HG03108 (cell line): ENCODE measurements around the gene KCNIP4.

ENCODE experiments used
- ATAC-seq: cut with Tn5 transposase; IDR thresholded peaks from one replicate; pipeline ENCODE4 v1.9.1; 2021; ENCODE audit warnings: moderate library complexity; ENCODE audit not compliant: unreplicated experiment

Gene KCNIP4

DNA sequence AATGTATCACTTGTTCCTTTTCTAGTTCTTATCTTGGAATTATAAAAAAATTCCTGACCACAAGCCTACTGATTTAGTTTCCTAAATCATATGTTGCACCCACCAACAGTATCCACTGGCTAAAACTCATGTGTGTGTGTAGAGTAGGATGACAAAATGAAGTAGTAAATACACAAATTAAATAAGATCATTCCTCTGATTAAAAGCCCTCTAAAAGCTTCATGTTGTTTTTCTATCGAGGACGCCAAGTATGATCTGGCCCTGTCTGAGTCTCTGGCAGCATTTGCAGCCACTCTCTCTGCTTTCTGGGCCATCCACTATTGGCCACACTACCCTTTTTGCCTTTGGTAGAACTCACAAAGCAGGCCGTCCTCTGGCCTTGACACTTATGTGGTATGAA is 1064.9 kb downstream of the KCNIP4 start:
- ATAC-seq = no peak

DNA sequence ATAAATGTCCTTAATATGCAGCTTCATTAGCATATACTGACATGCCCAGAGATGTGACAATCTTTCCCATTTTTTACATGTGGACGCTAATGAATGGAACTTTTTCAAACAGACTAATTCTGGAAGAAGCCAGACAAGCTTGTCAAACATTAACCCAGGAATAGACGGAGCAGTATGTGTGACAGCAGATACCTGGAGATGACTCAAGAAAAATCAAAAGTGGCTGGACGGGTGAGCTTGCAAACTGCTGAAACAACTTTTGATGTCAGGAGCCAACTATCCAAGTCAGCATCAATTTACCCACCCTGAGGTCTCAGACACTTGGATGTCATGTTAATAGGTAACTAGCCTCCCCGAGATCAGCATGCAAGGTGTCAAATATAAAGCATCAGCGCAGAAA is 1065.3 kb downstream of the KCNIP4 start:
- ATAC-seq = no peak

DNA sequence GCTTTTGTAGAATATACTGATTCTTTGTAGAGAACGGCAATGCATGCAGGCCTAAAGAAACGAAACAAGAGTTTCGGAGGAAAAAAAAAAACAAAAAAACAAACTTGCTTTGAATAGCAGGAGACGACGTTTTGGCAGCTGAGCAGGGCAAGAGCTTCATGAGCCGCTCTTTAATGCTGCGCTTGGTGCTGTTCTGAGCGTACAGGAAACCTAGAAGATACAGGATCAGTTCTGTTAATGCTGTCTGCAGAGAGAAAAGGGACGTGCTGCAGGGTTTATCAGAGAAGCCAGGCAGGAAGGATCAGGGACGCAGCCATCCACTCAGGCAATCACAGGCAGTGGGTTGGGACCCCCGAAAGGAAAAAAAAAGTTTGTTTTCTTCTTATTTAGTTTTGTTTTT is 1066.1 kb downstream of the KCNIP4 start:
- no peak for ATAC-seq

- ATAC-seq = no peak
Observed at GRCh38 chr4:20881658-20882057, 1066.9 kb downstream of the KCNIP4 start.

DNA sequence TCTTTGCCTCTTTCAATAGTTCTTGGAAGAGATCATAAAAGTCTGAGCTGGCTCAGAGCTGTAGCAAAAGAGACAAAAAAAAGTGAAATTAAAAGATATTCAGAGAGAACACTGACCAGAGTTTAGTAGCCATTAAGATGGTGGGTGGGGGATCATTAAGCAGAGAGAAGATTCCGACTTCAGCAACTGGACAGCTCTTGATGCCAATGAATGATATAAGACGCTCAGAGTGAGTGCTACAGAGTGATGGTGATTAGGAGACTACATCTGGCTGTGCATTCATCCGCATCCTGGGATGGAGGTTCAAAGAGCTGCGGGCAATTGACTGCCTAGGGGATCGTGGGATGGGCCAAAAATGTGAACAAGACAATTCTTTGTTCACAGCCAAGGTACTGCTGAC is 1069.8 kb downstream of the KCNIP4 start:
- ATAC-seq = no peak

DNA sequence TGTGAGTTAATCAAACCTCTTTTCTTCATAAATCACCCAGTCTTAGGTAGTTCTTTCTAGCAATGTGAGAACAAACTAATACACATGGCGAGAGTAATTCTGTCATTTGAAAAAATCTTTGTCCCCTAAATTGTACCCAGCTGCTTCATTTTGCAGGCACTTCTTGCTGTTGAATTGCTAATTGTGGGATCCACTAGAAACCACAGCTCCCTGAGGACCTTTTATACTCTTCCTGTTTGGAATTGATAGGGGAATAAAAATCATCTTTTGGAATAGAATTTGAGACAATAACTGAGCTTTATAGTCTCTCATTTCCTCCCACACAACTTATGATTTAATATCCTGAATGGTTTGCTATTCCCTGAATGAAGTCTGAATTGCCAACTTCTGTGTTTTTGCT is 1078.1 kb downstream of the KCNIP4 start:
- ATAC-seq = no peak

- no peak for ATAC-seq
Observed at GRCh38 chr4:20868108-20868507, 1080.5 kb downstream of the KCNIP4 start.

- ATAC-seq = no peak
Observed at GRCh38 chr4:20860878-20861277, 1087.7 kb downstream of the KCNIP4 start.

- ATAC-seq = no peak
Observed at GRCh38 chr4:20859097-20859781, 1089.3 kb downstream of the KCNIP4 start.

DNA sequence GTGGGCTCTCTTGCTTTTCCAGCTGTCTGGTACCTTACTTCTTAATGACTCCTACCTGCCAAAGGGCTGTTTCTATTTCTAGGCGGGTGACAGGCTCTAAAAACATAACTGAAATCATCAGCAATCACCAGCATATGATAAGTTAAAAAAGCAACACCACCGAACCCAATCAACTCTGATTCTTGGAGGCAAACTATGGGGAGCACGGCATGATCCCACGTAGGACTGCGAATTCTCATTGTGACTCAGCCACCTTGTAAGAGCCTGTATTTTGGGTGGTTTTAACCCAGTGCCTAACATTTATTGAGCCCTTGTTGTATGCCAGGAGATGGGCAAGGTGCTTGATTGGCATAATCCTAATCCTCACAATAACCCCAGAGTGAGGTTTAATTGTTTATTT is 1091.5 kb downstream of the KCNIP4 start:
- no peak for ATAC-seq

- ATAC-seq = no peak
Observed at GRCh38 chr4:20847124-20847747, 1101.3 kb downstream of the KCNIP4 start.

DNA sequence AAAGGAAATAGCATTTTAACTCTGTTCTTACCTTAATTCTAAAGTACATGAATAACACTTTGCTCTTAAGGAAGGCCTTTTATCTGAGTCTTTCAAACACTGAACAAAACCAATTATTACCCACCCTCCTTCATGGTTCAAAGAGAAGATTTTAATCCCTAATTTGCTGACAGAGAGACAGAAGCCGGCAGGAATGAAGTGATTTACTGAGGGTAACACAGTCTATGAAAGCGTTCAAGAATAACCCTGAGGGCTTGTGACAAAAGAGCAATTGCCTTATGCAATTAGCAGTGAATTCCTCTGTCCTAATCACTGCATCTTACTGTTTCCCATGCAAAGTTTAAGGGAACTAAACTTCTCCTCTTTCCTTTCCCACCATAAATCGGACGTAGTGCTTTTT is 1104.3 kb downstream of the KCNIP4 start:
- no peak for ATAC-seq

GRCh38 chr4:20840648-20841190 is 1107.9 kb downstream of the KCNIP4 start:
- ATAC-seq = no peak

DNA sequence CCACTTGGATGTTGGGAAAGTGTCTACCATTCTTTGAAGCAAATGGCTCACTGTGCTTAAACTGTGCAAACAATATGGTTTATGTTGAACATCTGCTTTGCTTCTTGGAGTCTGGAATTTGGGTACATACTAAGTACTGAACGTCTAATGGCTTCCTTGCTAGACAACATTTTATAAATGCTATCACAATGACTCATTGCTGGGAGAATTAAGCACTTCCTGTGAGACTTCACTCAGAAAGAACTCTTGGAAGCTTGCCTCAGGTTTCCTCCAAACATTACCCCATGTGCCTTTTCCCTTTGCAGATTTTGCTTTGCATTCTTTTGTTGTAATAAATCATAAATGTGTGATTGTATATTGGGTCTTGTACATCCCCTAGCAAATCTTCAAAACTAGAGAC is 1108.6 kb downstream of the KCNIP4 start:
- no peak for ATAC-seq

GRCh38 chr4:20838476-20838875 is 1110.1 kb downstream of the KCNIP4 start:
- ATAC-seq = no peak

DNA sequence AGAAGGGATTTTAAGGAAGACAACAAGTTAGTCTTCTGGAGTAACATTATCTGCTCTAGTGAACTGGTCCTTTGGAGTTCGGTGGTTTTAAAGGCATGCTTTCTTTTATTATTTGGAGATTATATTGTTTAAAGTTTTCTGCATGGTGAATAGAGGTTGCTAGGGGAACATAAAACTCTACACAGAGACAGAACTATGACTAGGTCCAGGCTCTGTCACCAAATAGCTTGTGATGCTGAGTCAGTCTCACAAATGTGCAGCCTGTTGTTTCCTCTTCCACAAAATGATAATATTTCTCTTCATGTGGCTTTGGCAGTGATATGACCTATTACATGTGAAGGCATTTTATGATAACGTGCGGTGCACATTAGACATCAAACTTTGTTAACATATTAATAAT is 1115.7 kb downstream of the KCNIP4 start:
- no peak for ATAC-seq

GRCh38 chr4:20831746-20832145 is 1116.8 kb downstream of the KCNIP4 start:
- ATAC-seq = no peak

- no peak for ATAC-seq
Observed at GRCh38 chr4:20829617-20830357, 1118.8 kb downstream of the KCNIP4 start.

DNA sequence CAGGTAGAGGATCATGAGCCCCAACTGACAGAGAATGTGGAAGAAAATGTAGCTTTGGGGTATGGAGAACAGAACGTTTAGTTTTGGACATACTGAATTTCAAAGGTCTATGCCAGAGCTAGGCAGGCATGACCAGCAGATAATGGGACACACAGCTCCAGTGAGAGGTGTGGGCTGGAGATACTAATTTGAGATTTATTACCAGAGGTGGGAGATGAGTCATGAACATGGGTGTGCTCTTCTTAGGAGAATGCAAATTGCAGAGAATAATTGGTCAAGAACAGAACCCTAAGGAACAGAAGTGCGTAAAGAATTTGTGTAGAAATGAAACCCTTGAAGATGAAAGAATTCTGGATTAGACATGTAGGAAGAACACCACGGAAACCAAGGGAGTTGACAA is 1123.1 kb downstream of the KCNIP4 start:
- ATAC-seq = no peak

GRCh38 chr4:20816287-20816686 is 1132.3 kb downstream of the KCNIP4 start:
- ATAC-seq = no peak

DNA sequence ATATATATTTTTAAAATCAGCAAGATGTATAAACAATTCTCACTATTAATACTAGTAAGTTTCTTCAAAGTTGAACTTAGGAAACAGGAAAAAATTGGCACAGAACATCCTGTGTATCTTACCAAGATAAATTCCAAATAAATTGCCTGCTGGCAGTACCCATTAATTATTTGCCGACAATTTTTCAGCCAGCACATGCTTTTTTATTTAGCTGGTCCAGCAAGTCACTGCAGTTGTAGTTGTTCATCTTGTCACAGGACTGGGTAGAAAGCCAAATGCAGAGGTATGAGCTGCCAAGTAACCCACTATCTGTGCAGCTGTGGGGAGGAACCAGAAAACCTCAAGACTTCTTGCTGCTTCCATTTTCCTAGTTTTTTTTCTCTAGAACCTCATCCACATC is 1134.9 kb downstream of the KCNIP4 start:
- no peak for ATAC-seq

- no peak for ATAC-seq
Observed at GRCh38 chr4:20809812-20810211, 1138.8 kb downstream of the KCNIP4 start.
